H9 (cell line): ENCODE results near the gene TECTB. TPM values are rescaled to one million over a fixed set of nuclear protein-coding genes. Genes with fewer than 3 reads are reported as not detected.

Experiments
- DNase-seq: peaks from one replicate; pipeline ENCODE4 v3.0.0-alpha.2; 2017
- H2AFZ ChIP-seq: one replicate; pipeline ENCODE4 v1.6.1; 2013; ENCODE audit warnings: mild to moderate bottlenecking, low read length, control low read depth, moderate library complexity
- H2AK5ac ChIP-seq: 2 replicates; pipeline ENCODE4 v1.6.1; 2013; ENCODE audit warnings: low read length, control low read depth, mixed read lengths; ENCODE audit not compliant: insufficient read length
- H2BK120ac ChIP-seq: one replicate; pipeline ENCODE4 v1.6.1; 2013; ENCODE audit warnings: low read depth, mild to moderate bottlenecking, low read length, control low read depth, inconsistent platforms; ENCODE audit not compliant: poor library complexity, severe bottlenecking
- H2BK12ac ChIP-seq: 2 replicates; pipeline ENCODE4 v1.6.1; 2013; ENCODE audit warnings: low read length, control low read depth, mixed read lengths, low read depth; ENCODE audit not compliant: insufficient read length
- H2BK15ac ChIP-seq: 2 replicates; pipeline ENCODE4 v1.6.1; 2013; ENCODE audit warnings: low read depth, low read length, control low read depth
- H2BK20ac ChIP-seq: one replicate; pipeline ENCODE4 v1.6.1; 2013; ENCODE audit warnings: low read depth, mild to moderate bottlenecking, low read length, control low read depth, inconsistent platforms; ENCODE audit not compliant: poor library complexity, severe bottlenecking
- H2BK5ac ChIP-seq: 2 replicates; pipeline ENCODE4 v1.6.1; 2013; ENCODE audit warnings: low read length, control low read depth, mixed read lengths; ENCODE audit not compliant: insufficient read length
- H3K14ac ChIP-seq: 2 replicates; pipeline ENCODE4 v1.6.1; 2013; ENCODE audit warnings: low read length, control low read depth; ENCODE audit not compliant: insufficient read depth
- H3K18ac ChIP-seq: 2 replicates; pipeline ENCODE4 v1.6.1; 2013; ENCODE audit warnings: low read depth, mild to moderate bottlenecking, mixed read lengths, low read length, control low read depth; ENCODE audit not compliant: insufficient read length
- H3K23ac ChIP-seq: 2 replicates; pipeline ENCODE4 v1.6.1; 2013; ENCODE audit warnings: low read length, control low read depth, mixed read lengths, low read depth; ENCODE audit not compliant: insufficient read length
- H3K23me2 ChIP-seq: 2 replicates; pipeline ENCODE4 v1.6.1; 2013; ENCODE audit warnings: low read depth, mild to moderate bottlenecking, mixed read lengths, low read length, control low read depth; ENCODE audit not compliant: insufficient read length, poor library complexity, severe bottlenecking
- H3K27ac ChIP-seq: 2 replicates; pipeline ENCODE4 v1.5.1; 2013; ENCODE audit warnings: low read length, control low read depth, mixed read lengths, low read depth; ENCODE audit not compliant: insufficient read length
- H3K27me3 ChIP-seq: 2 replicates; pipeline ENCODE4 v1.6.1; 2013; ENCODE audit warnings: low read length, control low read depth, inconsistent platforms; ENCODE audit not compliant: insufficient read depth
- H3K4ac ChIP-seq: 2 replicates; pipeline ENCODE4 v1.6.1; 2013; ENCODE audit warnings: low read depth, mild to moderate bottlenecking, control low read depth, inconsistent platforms, low read length, moderate library complexity
- H3K4me1 ChIP-seq: 2 replicates; pipeline ENCODE4 v1.6.1; 2013; ENCODE audit warnings: low read length, control low read depth, inconsistent platforms; ENCODE audit not compliant: insufficient read depth
- H3K4me2 ChIP-seq: 2 replicates; pipeline ENCODE4 v1.6.1; 2013; ENCODE audit warnings: low read length, control low read depth, mixed read lengths; ENCODE audit not compliant: insufficient read length, insufficient read depth
- H3K56ac ChIP-seq: 2 replicates; pipeline ENCODE4 v1.6.1; 2013; ENCODE audit warnings: low read depth, mild to moderate bottlenecking, mixed read lengths, low read length, control low read depth; ENCODE audit not compliant: insufficient read length
- H3K79me1 ChIP-seq: 2 replicates; pipeline ENCODE4 v1.6.1; 2013; ENCODE audit warnings: low read depth, mild to moderate bottlenecking, moderate library complexity, low read length, control low read depth, inconsistent platforms; ENCODE audit not compliant: insufficient read depth, poor library complexity, severe bottlenecking
- H3K79me2 ChIP-seq: 2 replicates; pipeline ENCODE4 v1.6.1; 2013; ENCODE audit warnings: low read length, control low read depth, inconsistent platforms; ENCODE audit not compliant: insufficient read depth
- H3K9ac ChIP-seq: 2 replicates; pipeline ENCODE4 v1.6.1; 2013; ENCODE audit warnings: low read length, control low read depth, mixed read lengths; ENCODE audit not compliant: insufficient read length; ENCODE audit errors: extremely low read depth
- H3K9me3 ChIP-seq: one replicate; pipeline ENCODE4 v1.6.1; 2013; ENCODE audit warnings: low read depth, low read length, inconsistent platforms; ENCODE audit not compliant: control insufficient read depth
- H3T11ph ChIP-seq: one replicate; pipeline ENCODE4 v1.6.1; 2013; ENCODE audit warnings: mild to moderate bottlenecking, low read length, control low read depth, inconsistent platforms
- H4K20me1 ChIP-seq: one replicate; pipeline ENCODE4 v1.6.1; 2013; ENCODE audit not compliant: control insufficient read depth, insufficient read length, insufficient read depth
- H4K5ac ChIP-seq: 2 replicates; pipeline ENCODE4 v1.6.1; 2013; ENCODE audit warnings: low read depth, mild to moderate bottlenecking, mixed read lengths, low read length, control low read depth; ENCODE audit not compliant: insufficient read length
- H4K8ac ChIP-seq: replicated peaks from 2 replicates; pipeline ENCODE4 v1.6.1; 2013; ENCODE audit warnings: low read length, control low read depth, mixed read lengths, low read depth; ENCODE audit not compliant: insufficient read length
- H4K91ac ChIP-seq: 2 replicates; pipeline ENCODE4 v1.6.1; 2013; ENCODE audit warnings: low read depth, mild to moderate bottlenecking, moderate library complexity, mixed read lengths, low read length, control low read depth; ENCODE audit not compliant: insufficient read length
- H3K27ac Mint-ChIP-seq, 3 experiments: 2 replicates in 2 of 3; 3 replicates in 1 of 3; pipeline ENCODE4 v1.8.0; 2020 to 2021; ENCODE audit warnings: mixed read lengths in 3 of 3, mild to moderate bottlenecking in 1 of 3, moderate library complexity in 1 of 3
- H3K27me3 Mint-ChIP-seq: 2 replicates; pipeline ENCODE4 v1.8.0; 2021; ENCODE audit warnings: low read depth, mild to moderate bottlenecking, moderate library complexity, mixed read lengths
- H3K36me3 Mint-ChIP-seq, 3 experiments: 2 replicates in 2 of 3; 3 replicates in 1 of 3; pipeline ENCODE4 v1.8.0; 2020 to 2021; ENCODE audit warnings: low read depth in 3 of 3, mixed read lengths in 3 of 3; ENCODE audit not compliant: insufficient read depth in 1 of 3
- H3K4me1 Mint-ChIP-seq, 2 experiments: 2 replicates each; pipeline ENCODE4 v1.8.0; 2020; ENCODE audit warnings: mixed read lengths in 2 of 2
- H3K4me3 Mint-ChIP-seq, 2 experiments: 2 replicates in 1 of 2; 3 replicates in 1 of 2; pipeline ENCODE4 v1.8.0; 2020 to 2021; ENCODE audit warnings: mild to moderate bottlenecking in 2 of 2, mixed read lengths in 2 of 2, moderate library complexity in 1 of 2
- H3K9me3 Mint-ChIP-seq, 2 experiments: 2 replicates in 1 of 2; 3 replicates in 1 of 2; pipeline ENCODE4 v1.8.0; 2020; ENCODE audit warnings: mild to moderate bottlenecking in 2 of 2, mixed read lengths in 2 of 2, moderate library complexity in 1 of 2
- CTCF ChIP-seq: fragments of 200-600 bp; sonication (generic); conservative IDR thresholded peaks from 3 replicates; pipeline ENCODE4 v1.8.0; 2021; ENCODE audit warnings: antibody characterized with exemption, mild to moderate bottlenecking
- microRNA-seq: library from miRNA; unstranded; fragments of <30 nt; microRNA quantifications from one replicate; pipeline ENCODE4, GENCODE V29; 2020; ENCODE audit warnings: borderline microRNAs expressed
- total RNA-seq: library from RNA; stranded (reverse); gene quantifications from 2 replicates; pipeline ENCODE4 v1.2.1, GENCODE V29; 2021

TECTB gene
- total RNA-seq, 1 experiment from 2014 or later: not detected

- Histone ChIP-seq H3K79me1 (no peaks in the 10 kb centered on the region), H3K9me3 (no peaks in the 10 kb centered on the region), H2AFZ (no peak overlapping the region), H3K27me3 (no peaks in the 10 kb centered on the region), H3T11ph (no peak overlapping the region), H3K23ac (no peak overlapping the region), H3K14ac (no peak overlapping the region), H3K56ac (no peak overlapping the region), H4K20me1 (no peaks in the 10 kb centered on the region), H3K23me2 (no peaks in the 10 kb centered on the region), H3K4me1 (no peaks in the 10 kb centered on the region; the same call in 1 of the 2 replicates), H2BK20ac (no peak overlapping the region), H2BK120ac (no peak overlapping the region), H2BK5ac (no peak overlapping the region), H2BK12ac (no peak overlapping the region), H3K4me2 (no peak overlapping the region), H3K4ac (no peak overlapping the region), H3K18ac (no peak overlapping the region), H2BK15ac (no peak overlapping the region), H4K8ac (no peak overlapping the region), H3K79me2 (no peaks in the 10 kb centered on the region), H3K9ac (no peak overlapping the region), H3K27ac (no peak overlapping the region), H4K91ac (no peak overlapping the region), H2AK5ac (no peak overlapping the region), H4K5ac (no peak overlapping the region)
- peaks cover 3% of the 10 kb centered on the region; the same call in 1 of the 2 replicates for H3K27me3 Mint-ChIP-seq
- no peak overlapping the region for H3K4me3 Mint-ChIP-seq
- H3K4me1 Mint-ChIP-seq: peaks cover 0 to 6% of the 10 kb centered on the region in 2 experiments; a peak in 2 of 4 replicates
- no peak for TF ChIP-seq CTCF
- H3K36me3 Mint-ChIP-seq: no peaks in the 10 kb centered on the region
- no peak for DNase-seq
- no peaks in the 10 kb centered on the region for H3K9me3 Mint-ChIP-seq
- no peak overlapping the region for H3K27ac Mint-ChIP-seq
Measured at GRCh38 chr10:112353046-112353445, 69.8 kb downstream of the TECTB start.

Small RNAs within 50 kb of the gene (microRNA-seq; reads per million reads assigned to microRNA genes)
- gene MIR6715A: not detected
- gene MIR6715B: not detected

Other genes with a start within 250 kb of the TECTB start
- 16.0 and 18.1 TPM in 2 replicates for gene GPAM, start 99.6 kb upstream of the TECTB start, total RNA-seq
- not detected in 2 replicates for gene ACSL5, start 90.7 kb downstream of the TECTB start, total RNA-seq
- gene ZDHHC6, start 163.5 kb downstream of the TECTB start, total RNA-seq: 31.9 and 35.2 TPM in 2 replicates
- gene VTI1A, start 163.8 kb downstream of the TECTB start, total RNA-seq: 21.8 and 22.0 TPM in 2 replicates